GM12872 (cell line): ENCODE data around the gene AFDN.

Source experiments
- CTCF ChIP-seq: IDR thresholded peaks from 3 replicates; pipeline ENCODE4 v1.5.1; 2011; ENCODE audit warnings: low read depth, mild to moderate bottlenecking, low read length, moderate library complexity; ENCODE audit not compliant: insufficient read depth

Gene AFDN

DNA sequence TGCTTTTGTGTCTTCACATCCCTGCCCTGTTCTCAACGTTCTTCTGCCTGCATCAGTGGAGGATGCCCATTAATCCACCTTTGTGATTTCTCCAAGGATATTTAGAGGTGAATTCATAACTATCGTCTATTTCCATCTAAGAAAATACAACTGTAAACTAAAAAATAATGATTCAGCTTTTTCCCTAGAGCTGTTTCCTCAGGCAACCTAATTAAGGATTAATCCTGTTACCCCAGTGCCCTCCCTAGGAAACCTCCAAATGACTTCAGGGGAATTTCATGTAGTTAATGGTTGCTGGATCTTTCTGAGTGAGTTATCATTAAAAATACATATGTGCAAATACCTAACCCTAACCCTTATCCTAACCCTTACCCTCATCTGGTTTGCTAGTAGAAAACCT, 14.6 kb upstream of the AFDN start:
- TF ChIP-seq CTCF = no peak

DNA sequence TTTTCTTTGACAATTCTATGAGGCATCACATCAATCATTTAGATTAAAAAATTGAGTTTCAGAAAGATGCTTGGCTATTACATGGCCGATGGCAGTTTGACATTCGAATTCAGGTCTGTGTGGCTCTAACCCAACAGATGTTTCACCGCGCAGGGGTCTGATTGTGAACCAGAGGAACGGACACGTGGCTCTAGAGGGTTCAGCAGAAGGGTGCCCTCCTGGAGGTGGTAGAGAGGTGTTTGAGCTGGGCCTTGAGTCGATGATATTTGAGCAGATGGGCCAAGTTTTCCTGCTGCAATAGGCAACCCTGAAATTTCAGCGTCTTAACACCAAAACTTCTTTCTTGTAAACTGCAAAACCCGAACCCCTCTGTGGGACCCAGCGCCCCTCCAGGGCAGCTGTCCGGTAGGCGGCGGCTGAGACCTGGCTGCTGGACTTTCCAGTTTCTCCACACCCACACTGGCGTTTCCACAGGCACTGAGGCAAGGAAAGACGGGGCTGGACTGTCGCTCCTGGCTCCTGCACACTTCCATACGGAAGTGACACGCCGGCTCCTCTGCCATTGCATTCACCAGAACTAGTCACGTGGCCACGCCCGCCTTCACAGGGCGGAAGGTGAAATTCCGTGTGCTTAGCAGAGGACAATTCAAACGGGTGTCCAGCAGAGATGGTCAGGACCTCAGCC, 11.3 kb upstream of the AFDN start:
- TF ChIP-seq CTCF = no peak

- TF ChIP-seq CTCF = no peak
These were observed 9.7 kb upstream of the AFDN start for GRCh38 chr6:167817016-167817415.

- TF ChIP-seq CTCF = no peak
These were observed 9.0 kb upstream of the AFDN start for GRCh38 chr6:167817729-167818128.

DNA sequence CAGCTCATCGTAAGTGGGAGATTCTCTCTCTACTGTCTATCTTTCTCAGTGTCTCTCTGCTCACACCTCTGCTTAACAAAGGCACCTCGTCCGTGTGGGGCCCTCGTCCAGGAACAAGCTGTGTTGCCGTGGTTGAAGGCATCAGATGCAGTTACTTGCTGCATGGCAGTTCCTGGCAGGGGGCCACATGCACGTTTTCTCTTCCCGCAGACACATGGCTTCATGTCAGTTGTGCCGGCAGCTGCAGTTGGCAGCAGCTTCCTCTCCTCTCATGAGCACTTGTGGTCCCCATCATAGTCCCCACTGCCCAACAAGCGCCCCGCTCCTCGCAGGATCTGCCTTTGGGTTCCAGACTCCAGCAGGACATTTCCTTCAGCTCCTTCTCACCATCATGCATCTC, 7.1 kb upstream of the AFDN start:
- no peak for TF ChIP-seq CTCF

GRCh38 chr6:167820681-167821080, 6.0 kb upstream of the AFDN start:
- TF ChIP-seq CTCF = no peak

DNA sequence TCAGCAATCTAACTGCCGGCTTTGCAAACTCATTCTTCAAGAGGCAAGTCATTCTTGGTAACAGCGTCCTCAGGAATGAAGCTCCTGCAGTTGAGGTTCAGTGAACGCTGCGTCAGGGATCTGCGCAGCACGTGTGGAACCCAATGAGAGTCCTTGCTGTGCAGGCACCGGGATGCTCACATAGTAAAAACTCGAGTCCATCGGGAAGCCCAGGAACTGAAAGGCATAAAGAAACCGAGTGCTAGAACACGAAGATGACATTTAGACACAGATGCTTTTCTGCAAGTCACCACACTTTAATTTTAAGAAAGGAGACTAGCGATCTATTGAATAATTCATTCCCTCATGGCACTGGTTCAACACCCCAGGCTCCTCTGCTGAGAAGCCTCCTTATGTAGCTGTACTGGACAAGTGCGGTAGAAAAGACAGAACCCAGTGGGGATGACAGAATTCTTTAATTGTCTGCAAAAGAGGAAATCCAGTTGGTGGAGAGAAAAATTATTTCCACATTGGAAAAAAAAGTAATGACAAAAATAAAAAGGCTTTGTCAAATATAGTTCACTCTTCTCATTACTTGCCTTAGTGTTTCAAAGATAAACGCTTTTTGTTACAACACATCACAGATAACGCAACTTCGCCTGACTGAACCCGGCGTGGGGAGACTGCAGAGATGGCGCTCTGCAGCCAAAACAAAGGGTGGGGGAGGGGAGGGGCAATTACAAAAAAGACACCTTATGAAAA, 1.9 kb upstream of the AFDN start:
- TF ChIP-seq CTCF = no peak
